ENCODE data around the gene CLIC6.

- no peak for TF ChIP-seq YY1 (IDR thresholded peaks at IDR 0.05; ENCODE audit: low read depth)
- no peak for TF ChIP-seq REST (IDR thresholded peaks at IDR 0.05; ENCODE audit: low read depth)
Observed at GRCh38 chr21:34639882-34640788, 28.7 kb upstream of the CLIC6 start.
